GM23338 (cell line): ENCODE data around the gene DNAJC1. TPM values are rescaled to one million over a fixed set of nuclear protein-coding genes. Genes with fewer than 3 reads are reported as not detected.

Experiments
- ATAC-seq: fragments of 200-7000 bp; cut with Tn5 transposase; 3 replicates; pipeline ENCODE4 v1.9.1; 2020
- DNase-seq: peaks from one replicate; pipeline ENCODE4 v3.0.0-alpha.2; 2015; ENCODE audit warnings: low spot score
- H2AFZ ChIP-seq: fragments of 200-600 bp; sonication (generic); 2 replicates; pipeline ENCODE4 v1.8.0; 2016; ENCODE audit warnings: antibody characterized with exemption, mild to moderate bottlenecking, moderate library complexity
- H3F3A ChIP-seq: fragments of 200-600 bp; sonication (generic); replicated peaks from 2 replicates; pipeline ENCODE4 v1.8.0; 2017; ENCODE audit warnings: antibody characterized with exemption, mixed run types, low read depth
- H3K27ac ChIP-seq: fragments of 200-600 bp; sonication (generic); 2 replicates; pipeline ENCODE4 v1.6.1; 2016; ENCODE audit warnings: low read depth
- H3K27me3 ChIP-seq: fragments of 200-600 bp; sonication (generic); 2 replicates; pipeline ENCODE4 v1.8.0; 2016; ENCODE audit warnings: mild to moderate bottlenecking, mixed run types, moderate library complexity; ENCODE audit not compliant: insufficient read depth
- H3K36me3 ChIP-seq: fragments of 200-600 bp; sonication (generic); 2 replicates; pipeline ENCODE4 v1.8.0; 2016; ENCODE audit warnings: mild to moderate bottlenecking; ENCODE audit not compliant: insufficient read depth
- H3K4me1 ChIP-seq: fragments of 200-600 bp; sonication (generic); 2 replicates; pipeline ENCODE4 v1.8.0; 2016; ENCODE audit warnings: mild to moderate bottlenecking, moderate library complexity; ENCODE audit not compliant: insufficient read depth
- H3K4me2 ChIP-seq: fragments of 200-600 bp; sonication (generic); 2 replicates; pipeline ENCODE4 v1.7.1; 2017; ENCODE audit warnings: mixed run types
- H3K4me3 ChIP-seq: fragments of 200-600 bp; sonication (generic); 2 replicates; pipeline ENCODE4 v1.6.1; 2016; ENCODE audit warnings: mixed run types
- H3K79me2 ChIP-seq: fragments of 200-600 bp; sonication (generic); replicated peaks from 2 replicates; pipeline ENCODE4 v1.8.0; 2017; ENCODE audit warnings: mild to moderate bottlenecking; ENCODE audit not compliant: insufficient read depth
- H3K9me2 ChIP-seq: fragments of 200-600 bp; sonication (generic); 2 replicates; pipeline ENCODE4 v1.8.0; 2017; ENCODE audit not compliant: insufficient read depth
- H4K20me1 ChIP-seq: fragments of 200-600 bp; sonication (generic); replicated peaks from 2 replicates; pipeline ENCODE4 v1.8.0; 2017; ENCODE audit warnings: mild to moderate bottlenecking; ENCODE audit not compliant: insufficient read depth
- H3K27ac Mint-ChIP-seq: 2 replicates; pipeline ENCODE4 v1.8.0; 2020; ENCODE audit warnings: inconsistent platforms, mild to moderate bottlenecking, moderate library complexity, mixed read lengths
- H3K27me3 Mint-ChIP-seq: 3 replicates; pipeline ENCODE4 v1.8.0; 2022; ENCODE audit warnings: low read depth, mild to moderate bottlenecking, moderate library complexity, mixed read lengths, inconsistent platforms; ENCODE audit not compliant: insufficient read depth, poor library complexity
- H3K36me3 Mint-ChIP-seq: 3 replicates; pipeline ENCODE4 v1.8.0; 2021; ENCODE audit warnings: low read depth, mild to moderate bottlenecking, inconsistent platforms, moderate library complexity, mixed read lengths
- H3K4me1 Mint-ChIP-seq: 3 replicates; pipeline ENCODE4 v1.8.0; 2020; ENCODE audit warnings: mild to moderate bottlenecking, inconsistent platforms, mixed read lengths
- H3K4me3 Mint-ChIP-seq: 3 replicates; pipeline ENCODE4 v1.8.0; 2021; ENCODE audit warnings: moderate library complexity, mild to moderate bottlenecking, inconsistent platforms, mixed read lengths
- H3K9me3 Mint-ChIP-seq: 3 replicates; pipeline ENCODE4 v1.8.0; 2020; ENCODE audit warnings: moderate library complexity, mild to moderate bottlenecking, inconsistent platforms, mixed read lengths
- CTCF ChIP-seq, 2 experiments: fragments of 200-600 bp in 1 of 2; sonication (generic) in 1 of 2; conservative IDR thresholded peaks; 2 replicates each; pipeline versions ENCODE4 v1.5.1 to v1.6.1; 2016 to 2017; ENCODE audit warnings: antibody characterized with exemption in 2 of 2, low read depth in 2 of 2, mild to moderate bottlenecking in 2 of 2, moderate library complexity in 1 of 2
- POLR2AphosphoS5 ChIP-seq: IDR thresholded peaks from 2 replicates; pipeline ENCODE4 v1.6.1; 2016; ENCODE audit warnings: antibody characterized with exemption, low read depth
- REST ChIP-seq: IDR thresholded peaks from one replicate; pipeline ENCODE4 v1.6.1; 2018; ENCODE audit warnings: antibody characterized with exemption; ENCODE audit not compliant: unreplicated experiment
- ZNF114 ChIP-seq: fragments of 250-450 bp; sonication (Bioruptor Pico); IDR thresholded peaks from 2 replicates; pipeline ENCODE4 v1.5.0; 2020; ENCODE audit warnings: mild to moderate bottlenecking, moderate library complexity
- ZNF462 ChIP-seq: fragments of 250-450 bp; sonication (Bioruptor Pico); IDR thresholded peaks from 2 replicates; pipeline ENCODE4 v1.5.0; 2020; ENCODE audit warnings: mild to moderate bottlenecking, moderate library complexity
- polyA plus RNA-seq: library from polyadenylated mRNA; unstranded; fragments of >200 nt; fragmentation: Nextera tagmentation; extraction: Ambion mirVana; gene quantifications from 2 replicates; pipeline ENCODE4 v1.2.1, GENCODE V29; 2016
- total RNA-seq: library from RNA; depleted of rRNA; stranded (reverse); fragments of >200 nt; shearing (Covaris generic); gene quantifications from 2 replicates; pipeline ENCODE4 v1.2.3, GENCODE V29; 2014

Gene DNAJC1
- total and polyA plus RNA-seq, 2 experiments from 2014 or later: 38.6 to 45.3 TPM

GRCh38 chr10:21954132-21954531 lies 49.4 kb downstream of the DNAJC1 start (continued):
- TF ChIP-seq REST: no peak

GRCh38 chr10:21953585-21954057 lies 49.9 kb downstream of the DNAJC1 start:
- TF ChIP-seq CTCF (conservative IDR thresholded peaks at IDR 0.05; ENCODE audit: low read depth in 2 of 2): peak; percentile 55 to 56
- TF ChIP-seq ZNF114: no peak
- Histone ChIP-seq H3F3A (no peaks in the 10 kb centered on the region), H3K27ac (no peak overlapping the region), H3K9me2 (no peaks in the 10 kb centered on the region), H3K4me2 (no peak overlapping the region), H2AFZ (no peak overlapping the region), H3K4me3 (no peak overlapping the region), H3K79me2 (no peaks in the 10 kb centered on the region), H4K20me1 (no peaks in the 10 kb centered on the region), H3K36me3 (no peaks in the 10 kb centered on the region), H3K4me1 (no peaks in the 10 kb centered on the region), H3K27me3 (no peaks in the 10 kb centered on the region)
- Mint-ChIP-seq H3K27me3 (no peaks in the 10 kb centered on the region), H3K9me3 (no peaks in the 10 kb centered on the region), H3K4me3 (no peak overlapping the region), H3K36me3 (no peaks in the 10 kb centered on the region), H3K27ac (no peak overlapping the region), H3K4me1 (peaks cover 18% of the 10 kb centered on the region; the same call in 2 of the 3 replicates)
- DNase-seq (peak; percentile 70), ATAC-seq (peak; percentile 45; the same call in 2 of the 3 replicates)

- no peak overlapping the region for H3K4me2 ChIP-seq
- H3K4me1 Mint-ChIP-seq: peaks cover 12% of the 10 kb centered on the region; the same call in 2 of the 3 replicates
- no peaks in the 10 kb centered on the region for H3K79me2 ChIP-seq
- no peak overlapping the region for H3K4me3 ChIP-seq
- no peaks in the 10 kb centered on the region for H4K20me1 ChIP-seq
- H3K36me3 Mint-ChIP-seq: no peaks in the 10 kb centered on the region
- H3K9me3 Mint-ChIP-seq: no peaks in the 10 kb centered on the region
- H3K27me3 Mint-ChIP-seq: no peaks in the 10 kb centered on the region
- H3F3A ChIP-seq: no peaks in the 10 kb centered on the region
- DNase-seq (no peak), ATAC-seq (no peak)
- H3K4me1 ChIP-seq: no peaks in the 10 kb centered on the region
- H3K27me3 ChIP-seq: no peaks in the 10 kb centered on the region
- H3K27ac ChIP-seq: peak overlapping the region; percentile 26; the same call in 1 of the 2 replicates
- no peak overlapping the region for H3K27ac Mint-ChIP-seq
- H3K9me2 ChIP-seq: no peaks in the 10 kb centered on the region
- H2AFZ ChIP-seq: no peak overlapping the region
- H3K4me3 Mint-ChIP-seq: no peak overlapping the region
- no peaks in the 10 kb centered on the region for H3K36me3 ChIP-seq
- TF ChIP-seq POLR2AphosphoS5: no peak
- no peak for TF ChIP-seq ZNF462 (CRISPR knock-in tag)
- TF ChIP-seq CTCF (conservative IDR thresholded peaks at IDR 0.05; ENCODE audit: low read depth in 2 of 2): no peak
Measured at GRCh38 chr10:21950566-21950965, 53.0 kb downstream of the DNAJC1 start.
